NT2/D1 (cell line): ENCODE data around the gene MACROD1.

ENCODE experiments used
- SUZ12 ChIP-seq: IDR thresholded peaks from 2 replicates; pipeline ENCODE4 v1.6.1; 2011; ENCODE audit not compliant: insufficient read length, insufficient read depth; ENCODE audit errors: extremely low read depth
- YY1 ChIP-seq: IDR thresholded peaks from 2 replicates; pipeline ENCODE4 v1.6.1; 2011; ENCODE audit not compliant: insufficient read length, insufficient read depth

DNA sequence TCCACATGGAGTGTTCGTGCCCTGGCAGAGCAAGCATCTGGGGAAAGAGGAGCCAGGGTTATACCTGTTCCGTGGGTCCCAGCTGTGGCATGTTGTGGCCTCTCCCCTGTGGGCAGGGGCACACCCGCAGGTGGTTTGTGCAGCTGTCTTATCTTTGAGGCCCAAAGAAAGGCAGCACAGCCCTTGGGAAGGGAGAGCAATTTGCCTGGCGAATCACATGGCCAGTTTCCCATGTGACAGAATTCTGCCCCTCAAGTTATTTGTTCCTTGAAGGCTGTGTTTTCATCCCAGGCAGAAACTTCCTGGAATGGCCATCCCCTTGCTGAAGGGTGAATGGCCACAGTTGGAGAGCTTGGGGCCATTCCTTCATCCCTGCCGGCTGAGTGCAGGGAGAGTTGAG, 207.9 kb downstream of the MACROD1 start:
- TF ChIP-seq YY1 (no peak), SUZ12 (no peak)
